SU-DHL-6 (cell line): ENCODE results near the gene PSMB11.
"Not testable (repeated sequence)": the region's sequence is repeated elsewhere in the genome, so short reads cannot be mapped to it uniquely, and the experiment has no call there.

ENCODE experiments used
- H2AFZ ChIP-seq: fragments of 200-600 bp; sonication (generic); 2 replicates; pipeline ENCODE4 v1.6.1; 2014; ENCODE audit warnings: low read depth, mild to moderate bottlenecking, moderate library complexity, mixed read lengths, antibody characterized with exemption, low read length; ENCODE audit not compliant: severe bottlenecking
- H3F3A ChIP-seq: fragments of 200-600 bp; shearing (Covaris generic); 2 replicates; pipeline ENCODE4 v1.6.0; 2016; ENCODE audit warnings: antibody characterized with exemption, mild to moderate bottlenecking; ENCODE audit not compliant: insufficient read depth
- H3K27ac ChIP-seq: fragments of 200-600 bp; sonication (generic); 2 replicates; pipeline ENCODE4 v1.5.1; 2016; ENCODE audit warnings: low read depth, mild to moderate bottlenecking, low read length, moderate library complexity, mixed read lengths
- H3K27me3 ChIP-seq: fragments of 200-600 bp; sonication (generic), shearing (Covaris generic); 2 replicates; pipeline ENCODE4 v1.6.0; 2014; ENCODE audit warnings: mild to moderate bottlenecking, low read length
- H3K36me3 ChIP-seq: fragments of 200-600 bp; sonication (generic); 2 replicates; pipeline ENCODE4 v1.6.1; 2014; ENCODE audit warnings: mild to moderate bottlenecking, low read length, mixed read lengths
- H3K4me2 ChIP-seq: fragments of 300-600, 200-600 bp; shearing (Covaris generic), sonication (generic); 2 replicates; pipeline ENCODE4 v1.6.0; 2014; ENCODE audit warnings: low read length, low read depth, mild to moderate bottlenecking; ENCODE audit not compliant: poor library complexity, severe bottlenecking
- H3K4me3 ChIP-seq: fragments of 200-600 bp; sonication (generic); 2 replicates; pipeline ENCODE4 v1.5.1; 2014; ENCODE audit warnings: antibody characterized with exemption, low read length, mild to moderate bottlenecking, mixed read lengths; ENCODE audit not compliant: insufficient read depth, poor library complexity, severe bottlenecking
- H3K79me2 ChIP-seq: fragments of 200-600 bp; sonication (generic); 2 replicates; pipeline ENCODE4 v1.6.1; 2014; ENCODE audit warnings: mild to moderate bottlenecking, low read length, moderate library complexity; ENCODE audit not compliant: insufficient read depth
- H3K9ac ChIP-seq: fragments of 200-600 bp; sonication (generic); 2 replicates; pipeline ENCODE4 v1.7.0; 2014; ENCODE audit warnings: mild to moderate bottlenecking, low read length
- H3K9me2 ChIP-seq: fragments of 200-600 bp; sonication (generic); replicated peaks from 2 replicates; pipeline ENCODE4 v1.6.1; 2014; ENCODE audit warnings: low read length; ENCODE audit not compliant: insufficient read depth
- H3K9me3 ChIP-seq: fragments of 200-600 bp; sonication (generic); 2 replicates; pipeline ENCODE4 v1.6.1; 2014; ENCODE audit warnings: low read length, mixed read lengths; ENCODE audit not compliant: insufficient read depth
- H4K20me1 ChIP-seq: fragments of 200-600 bp; sonication (generic); 2 replicates; pipeline ENCODE4 v1.6.1; 2014; ENCODE audit warnings: low read depth, mild to moderate bottlenecking, antibody characterized with exemption, low read length, moderate library complexity, mixed read lengths
- CTCF ChIP-seq: fragments of 200-600 bp; sonication (generic); IDR thresholded peaks from one replicate; pipeline ENCODE4 v1.5.1; 2017; ENCODE audit warnings: antibody characterized with exemption, mild to moderate bottlenecking, low read length, moderate library complexity; ENCODE audit not compliant: insufficient read depth, poor library complexity, severe bottlenecking
- EZH2phosphoT487 ChIP-seq: fragments of 200-600 bp; sonication (generic), shearing (Covaris generic); conservative IDR thresholded peaks from 2 replicates; pipeline ENCODE4 v1.6.1; 2018; ENCODE audit warnings: mild to moderate bottlenecking, antibody characterized with exemption, low read length, moderate library complexity, mixed read lengths

Gene PSMB11

GRCh38 chr14:22998329-22999012 is 43.5 kb upstream of the PSMB11 start:
- H2AFZ ChIP-seq = no peak overlapping the region
- no peaks in the 10 kb centered on the region for H3K79me2 ChIP-seq
- H3K27me3 ChIP-seq = no peaks in the 10 kb centered on the region
- no peaks in the 10 kb centered on the region for H3K36me3 ChIP-seq
- no peak for TF ChIP-seq EZH2phosphoT487
- no peak for TF ChIP-seq CTCF
- no peak overlapping the region for H3K27ac ChIP-seq
- H3K9ac ChIP-seq = no peak overlapping the region
- H3K9me2 ChIP-seq = no peaks in the 10 kb centered on the region
- H3K9me3 ChIP-seq = no peaks in the 10 kb centered on the region
- H3F3A ChIP-seq = no peaks in the 10 kb centered on the region
- no peak overlapping the region for H3K4me3 ChIP-seq
- H3K4me2 ChIP-seq = no peak overlapping the region
- no peaks in the 10 kb centered on the region for H4K20me1 ChIP-seq

- Histone ChIP-seq H3F3A (peaks cover 9% of the 10 kb centered on the region; the same call in 1 of the 2 replicates), H3K27ac (no peak overlapping the region), H4K20me1 (no peaks in the 10 kb centered on the region)
Measured at GRCh38 chr14:23000860-23001259, 41.2 kb upstream of the PSMB11 start.

GRCh38 chr14:23002592-23002991 is 39.4 kb upstream of the PSMB11 start:
- H3F3A ChIP-seq = peaks cover 14% of the 10 kb centered on the region; the same call in 1 of the 2 replicates
- TF ChIP-seq CTCF (no peak), EZH2phosphoT487 (no peak)
- no peak overlapping the region for H3K9ac ChIP-seq
- H3K4me2 ChIP-seq = no peak overlapping the region
- H3K79me2 ChIP-seq = no peaks in the 10 kb centered on the region
- no peak overlapping the region for H2AFZ ChIP-seq
- no peaks in the 10 kb centered on the region for H3K27me3 ChIP-seq
- H3K36me3 ChIP-seq = no peaks in the 10 kb centered on the region
- H3K9me2 ChIP-seq = no peaks in the 10 kb centered on the region
- no peaks in the 10 kb centered on the region for H3K9me3 ChIP-seq
- H4K20me1 ChIP-seq = no peaks in the 10 kb centered on the region
- no peak overlapping the region for H3K27ac ChIP-seq
- H3K4me3 ChIP-seq = no peak overlapping the region

More at GRCh38 chr14:23000860-23001259, 41.2 kb upstream of the PSMB11 start:
- no peaks in the 10 kb centered on the region for H3K36me3 ChIP-seq
- H3K79me2 ChIP-seq = no peaks in the 10 kb centered on the region
- H3K27me3 ChIP-seq = no peaks in the 10 kb centered on the region
- H3K9me2 ChIP-seq = no peaks in the 10 kb centered on the region
- no peaks in the 10 kb centered on the region for H3K9me3 ChIP-seq
- no peak overlapping the region for H2AFZ ChIP-seq
- TF ChIP-seq EZH2phosphoT487 = no peak
- TF ChIP-seq CTCF = no peak
- H3K4me3 ChIP-seq = no peak overlapping the region
- no peak overlapping the region for H3K9ac ChIP-seq
- no peak overlapping the region for H3K4me2 ChIP-seq

GRCh38 chr14:23004274-23004673 is 37.7 kb upstream of the PSMB11 start:
- not testable (repeated sequence) for H3K4me2 ChIP-seq, H3K9me3 ChIP-seq, H3K9ac ChIP-seq, H3K36me3 ChIP-seq, H3K27ac ChIP-seq, H3K4me3 ChIP-seq, H4K20me1 ChIP-seq, H2AFZ ChIP-seq, H3K9me2 ChIP-seq, H3K27me3 ChIP-seq, H3K79me2 ChIP-seq
- H3F3A ChIP-seq = peaks cover 27% of the 10 kb centered on the region
